ENCODE results near the gene ASB7.

DNA sequence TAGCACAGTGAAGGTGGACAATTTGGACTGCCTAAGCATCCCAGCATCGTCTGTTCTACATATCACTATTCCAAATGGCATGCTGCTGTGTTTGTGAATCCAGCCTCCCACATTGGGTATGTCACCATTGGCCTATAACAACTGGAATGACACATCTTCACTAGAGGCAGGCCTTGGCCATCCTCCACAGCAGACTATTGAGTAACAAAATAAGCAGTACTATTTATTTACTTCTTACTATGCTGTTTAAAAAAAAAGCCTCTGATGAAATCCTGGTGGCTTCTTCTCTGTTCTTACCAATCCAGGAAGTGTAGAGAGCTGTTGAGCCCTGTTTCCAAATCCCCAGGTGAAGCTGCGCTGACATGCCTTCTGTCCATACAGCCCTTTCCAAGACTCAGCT, 43.1 kb upstream of the ASB7 start:
- TF ChIP-seq, protein P1, sequence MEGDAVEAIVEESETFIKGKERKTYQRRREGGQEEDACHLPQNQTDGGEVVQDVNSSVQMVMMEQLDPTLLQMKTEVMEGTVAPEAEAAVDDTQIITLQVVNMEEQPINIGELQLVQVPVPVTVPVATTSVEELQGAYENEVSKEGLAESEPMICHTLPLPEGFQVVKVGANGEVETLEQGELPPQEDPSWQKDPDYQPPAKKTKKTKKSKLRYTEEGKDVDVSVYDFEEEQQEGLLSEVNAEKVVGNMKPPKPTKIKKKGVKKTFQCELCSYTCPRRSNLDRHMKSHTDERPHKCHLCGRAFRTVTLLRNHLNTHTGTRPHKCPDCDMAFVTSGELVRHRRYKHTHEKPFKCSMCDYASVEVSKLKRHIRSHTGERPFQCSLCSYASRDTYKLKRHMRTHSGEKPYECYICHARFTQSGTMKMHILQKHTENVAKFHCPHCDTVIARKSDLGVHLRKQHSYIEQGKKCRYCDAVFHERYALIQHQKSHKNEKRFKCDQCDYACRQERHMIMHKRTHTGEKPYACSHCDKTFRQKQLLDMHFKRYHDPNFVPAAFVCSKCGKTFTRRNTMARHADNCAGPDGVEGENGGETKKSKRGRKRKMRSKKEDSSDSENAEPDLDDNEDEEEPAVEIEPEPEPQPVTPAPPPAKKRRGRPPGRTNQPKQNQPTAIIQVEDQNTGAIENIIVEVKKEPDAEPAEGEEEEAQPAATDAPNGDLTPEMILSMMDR (conservative IDR thresholded peaks at IDR 0.05): no peak
- TF ChIP-seq EZH2 (IDR thresholded peaks at IDR 0.05; ENCODE audit: low read depth): no peak

Measured in PC-9 (cell line).